BE2C (cell line): ENCODE data around the gene ZNRF2.
A peak's percentile ranks its signal among the peaks of the same experiment; 100 is the strongest.

ENCODE experiments used
- DNase-seq: peaks from one replicate; pipeline ENCODE4 v3.0.0-alpha.2; 2020
- H3K27me3 ChIP-seq: fragments of 250-450 bp; sonication (Bioruptor Pico); 2 replicates; pipeline ENCODE4 v1.5.1; 2020; ENCODE audit warnings: mild to moderate bottlenecking
- H3K36me3 ChIP-seq: fragments of 250-450 bp; sonication (Bioruptor Pico); 2 replicates; pipeline ENCODE4 v1.5.1; 2020; ENCODE audit warnings: mild to moderate bottlenecking
- H3K4me1 ChIP-seq: fragments of 250-450 bp; sonication (Bioruptor Pico); 2 replicates; pipeline ENCODE4 v1.5.1; 2020
- H3K4me3 ChIP-seq: 2 replicates; pipeline ENCODE4 v1.5.1; 2011; ENCODE audit warnings: low read depth, low read length
- H3K9me3 ChIP-seq: fragments of 250-450 bp; sonication (Bioruptor Pico); 2 replicates; pipeline ENCODE4 v1.5.1; 2020
- CTCF ChIP-seq: IDR thresholded peaks from 2 replicates; pipeline ENCODE4 v1.5.1; 2012; ENCODE audit warnings: mild to moderate bottlenecking, low read depth, low read length

Gene ZNRF2

GRCh38 chr7:30390736-30391636, 106.6 kb downstream of the ZNRF2 start:
- no peak overlapping the region for H3K4me3 ChIP-seq
- no peak for TF ChIP-seq CTCF
- no peaks in the 10 kb centered on the region for H3K36me3 ChIP-seq
- H3K4me1 ChIP-seq: no peaks in the 10 kb centered on the region
- no peaks in the 10 kb centered on the region for H3K9me3 ChIP-seq
- DNase-seq: no peak
- H3K27me3 ChIP-seq: no peaks in the 10 kb centered on the region

GRCh38 chr7:30391806-30392205, 107.4 kb downstream of the ZNRF2 start:
- H3K27me3 ChIP-seq: no peaks in the 10 kb centered on the region
- no peak for DNase-seq
- no peak overlapping the region for H3K4me3 ChIP-seq
- no peaks in the 10 kb centered on the region for H3K36me3 ChIP-seq
- no peaks in the 10 kb centered on the region for H3K9me3 ChIP-seq
- TF ChIP-seq CTCF: no peak
- H3K4me1 ChIP-seq: no peaks in the 10 kb centered on the region

GRCh38 chr7:30395676-30396075, 111.3 kb downstream of the ZNRF2 start:
- Histone ChIP-seq H3K36me3 (no peaks in the 10 kb centered on the region), H3K4me1 (no peaks in the 10 kb centered on the region), H3K9me3 (no peaks in the 10 kb centered on the region), H3K4me3 (no peak overlapping the region), H3K27me3 (no peaks in the 10 kb centered on the region)
- DNase-seq: no peak
- TF ChIP-seq CTCF: no peak

GRCh38 chr7:30396389-30396788, 112.0 kb downstream of the ZNRF2 start:
- no peak overlapping the region for H3K4me3 ChIP-seq
- H3K36me3 ChIP-seq: no peaks in the 10 kb centered on the region
- no peak for DNase-seq
- H3K9me3 ChIP-seq: no peaks in the 10 kb centered on the region
- TF ChIP-seq CTCF: peak; percentile 51
- no peaks in the 10 kb centered on the region for H3K27me3 ChIP-seq
- H3K4me1 ChIP-seq: no peaks in the 10 kb centered on the region

GRCh38 chr7:30403477-30403876, 119.1 kb downstream of the ZNRF2 start:
- Histone ChIP-seq H3K4me3 (no peak overlapping the region), H3K9me3 (no peaks in the 10 kb centered on the region), H3K4me1 (no peaks in the 10 kb centered on the region), H3K36me3 (no peaks in the 10 kb centered on the region), H3K27me3 (no peaks in the 10 kb centered on the region)
- no peak for TF ChIP-seq CTCF
- no peak for DNase-seq

- no peak for DNase-seq
- Histone ChIP-seq H3K4me1 (no peaks in the 10 kb centered on the region), H3K36me3 (no peaks in the 10 kb centered on the region), H3K27me3 (no peaks in the 10 kb centered on the region), H3K4me3 (no peak overlapping the region), H3K9me3 (no peaks in the 10 kb centered on the region)
- TF ChIP-seq CTCF: no peak
Observed at GRCh38 chr7:30405179-30405578, 120.8 kb downstream of the ZNRF2 start.
